WI38 (cell line): ENCODE measurements around the gene RHOF.

Experiments used
- H3K4me3 ChIP-seq: 2 replicates; pipeline ENCODE4 v1.5.1; 2011; ENCODE audit warnings: low read depth, mild to moderate bottlenecking, control low read depth, low read length
- CTCF ChIP-seq: IDR thresholded peaks from 2 replicates; pipeline ENCODE4 v1.5.1; 2012; ENCODE audit warnings: low read depth, mild to moderate bottlenecking, control low read depth, low read length

Gene RHOF

GRCh38 chr12:121819212-121819949 is 25.9 kb upstream of the RHOF start:
- H3K4me3 ChIP-seq, result no peak overlapping the region
- TF ChIP-seq CTCF, result no peak

- H3K4me3 ChIP-seq, result no peak overlapping the region
- no peak for TF ChIP-seq CTCF
Observed at GRCh38 chr12:121817648-121818043, 24.2 kb upstream of the RHOF start.

- H3K4me3 ChIP-seq, result no peak overlapping the region
- TF ChIP-seq CTCF, result no peak
Observed at GRCh38 chr12:121816925-121817647, 23.6 kb upstream of the RHOF start.

- no peak overlapping the region for H3K4me3 ChIP-seq
- no peak for TF ChIP-seq CTCF
Observed at GRCh38 chr12:121815263-121815662, 21.8 kb upstream of the RHOF start.

GRCh38 chr12:121814429-121815119 is 21.1 kb upstream of the RHOF start:
- H3K4me3 ChIP-seq, result no peak overlapping the region
- no peak for TF ChIP-seq CTCF

- no peak for TF ChIP-seq CTCF
- H3K4me3 ChIP-seq, result no peak overlapping the region
Observed at GRCh38 chr12:121813951-121814350, 20.5 kb upstream of the RHOF start.
